ENCODE results near the gene SLC35E1.

DNA sequence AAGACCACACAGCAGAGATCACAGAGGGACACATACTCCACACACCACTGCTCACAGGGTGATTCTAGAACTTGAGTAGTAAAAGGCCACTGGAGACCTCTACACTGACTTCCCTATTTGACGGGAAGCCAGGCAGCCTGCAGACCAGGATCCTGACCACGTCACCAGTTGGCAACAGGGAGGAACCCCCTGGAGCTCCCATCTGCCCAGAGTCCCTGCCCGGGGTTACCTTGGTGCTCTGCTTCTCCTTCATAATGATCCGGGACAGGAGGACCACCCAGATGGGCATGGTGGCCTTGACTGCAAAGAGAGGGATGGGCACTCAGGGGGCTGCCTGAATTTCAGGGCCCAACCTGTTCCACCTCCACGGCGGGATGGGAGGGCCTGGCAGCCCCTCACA, 932 bp downstream of the SLC35E1 start:
- TF ChIP-seq, protein P1, sequence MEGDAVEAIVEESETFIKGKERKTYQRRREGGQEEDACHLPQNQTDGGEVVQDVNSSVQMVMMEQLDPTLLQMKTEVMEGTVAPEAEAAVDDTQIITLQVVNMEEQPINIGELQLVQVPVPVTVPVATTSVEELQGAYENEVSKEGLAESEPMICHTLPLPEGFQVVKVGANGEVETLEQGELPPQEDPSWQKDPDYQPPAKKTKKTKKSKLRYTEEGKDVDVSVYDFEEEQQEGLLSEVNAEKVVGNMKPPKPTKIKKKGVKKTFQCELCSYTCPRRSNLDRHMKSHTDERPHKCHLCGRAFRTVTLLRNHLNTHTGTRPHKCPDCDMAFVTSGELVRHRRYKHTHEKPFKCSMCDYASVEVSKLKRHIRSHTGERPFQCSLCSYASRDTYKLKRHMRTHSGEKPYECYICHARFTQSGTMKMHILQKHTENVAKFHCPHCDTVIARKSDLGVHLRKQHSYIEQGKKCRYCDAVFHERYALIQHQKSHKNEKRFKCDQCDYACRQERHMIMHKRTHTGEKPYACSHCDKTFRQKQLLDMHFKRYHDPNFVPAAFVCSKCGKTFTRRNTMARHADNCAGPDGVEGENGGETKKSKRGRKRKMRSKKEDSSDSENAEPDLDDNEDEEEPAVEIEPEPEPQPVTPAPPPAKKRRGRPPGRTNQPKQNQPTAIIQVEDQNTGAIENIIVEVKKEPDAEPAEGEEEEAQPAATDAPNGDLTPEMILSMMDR (IDR thresholded peaks at IDR 0.05) = no peak
- TF ChIP-seq EP300 (IDR thresholded peaks at IDR 0.05; ENCODE audit: low read depth) = no peak
- no peak for TF ChIP-seq POLR2A (IDR thresholded peaks at IDR 0.05)
- TF ChIP-seq POLR2AphosphoS5 (IDR thresholded peaks at IDR 0.05) = no peak

All from transverse colon (tissue), 4 donors.